HG03571 (cell line): Measurements from ENCODE around the gene FHL3.

Source experiments
- ATAC-seq: cut with Tn5 transposase; IDR thresholded peaks from one replicate; pipeline ENCODE4 v1.9.1; 2021; ENCODE audit not compliant: unreplicated experiment

FHL3 gene, protein sequence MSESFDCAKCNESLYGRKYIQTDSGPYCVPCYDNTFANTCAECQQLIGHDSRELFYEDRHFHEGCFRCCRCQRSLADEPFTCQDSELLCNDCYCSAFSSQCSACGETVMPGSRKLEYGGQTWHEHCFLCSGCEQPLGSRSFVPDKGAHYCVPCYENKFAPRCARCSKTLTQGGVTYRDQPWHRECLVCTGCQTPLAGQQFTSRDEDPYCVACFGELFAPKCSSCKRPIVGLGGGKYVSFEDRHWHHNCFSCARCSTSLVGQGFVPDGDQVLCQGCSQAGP

DNA sequence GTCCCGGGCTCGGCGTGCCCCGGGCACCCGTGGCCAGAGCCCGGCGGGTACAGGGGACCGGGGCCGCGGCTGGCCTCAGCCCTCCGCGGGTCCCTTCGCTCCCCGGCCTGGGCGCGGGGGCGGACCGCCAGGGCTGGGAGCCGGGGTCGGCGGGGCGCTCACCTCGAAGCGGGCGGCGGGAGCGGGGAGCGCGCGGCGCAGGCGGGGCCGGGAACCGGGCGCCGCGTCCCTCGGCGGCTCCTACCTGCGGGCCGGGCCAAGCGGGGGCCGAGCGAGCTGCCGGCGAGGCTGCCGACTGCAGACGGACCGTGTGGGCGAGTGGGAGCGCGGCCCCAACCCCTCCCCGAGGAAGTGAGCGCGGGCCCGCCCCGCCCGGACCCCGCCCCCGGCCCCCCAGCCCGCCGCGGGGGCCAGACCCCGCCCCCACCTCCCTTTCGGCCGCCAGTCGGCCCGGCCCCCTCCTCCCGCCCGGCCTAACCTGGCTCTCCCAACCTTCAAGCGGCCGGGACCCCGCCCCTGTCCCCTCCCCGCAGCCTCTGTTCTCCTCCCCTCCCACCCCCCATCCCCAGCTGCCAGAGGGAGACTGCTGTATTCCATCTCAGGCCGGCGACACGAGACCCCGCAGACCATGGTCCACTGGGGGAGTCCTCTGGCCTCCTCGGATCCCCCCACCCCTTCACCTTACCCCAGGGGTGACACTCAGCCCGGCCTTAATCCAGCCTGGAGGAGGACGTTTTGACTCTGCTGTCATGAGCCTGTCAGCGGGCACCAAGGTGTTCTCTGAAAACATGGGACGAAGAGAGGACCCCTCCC lies at the start of gene FHL3:
Gene FHL3, minus strand, starts transcription at position 320 of the 813 bp plus-strand sequence. CDS start 6,102 bp downstream, outside the sequence.
- no peak for ATAC-seq

DNA sequence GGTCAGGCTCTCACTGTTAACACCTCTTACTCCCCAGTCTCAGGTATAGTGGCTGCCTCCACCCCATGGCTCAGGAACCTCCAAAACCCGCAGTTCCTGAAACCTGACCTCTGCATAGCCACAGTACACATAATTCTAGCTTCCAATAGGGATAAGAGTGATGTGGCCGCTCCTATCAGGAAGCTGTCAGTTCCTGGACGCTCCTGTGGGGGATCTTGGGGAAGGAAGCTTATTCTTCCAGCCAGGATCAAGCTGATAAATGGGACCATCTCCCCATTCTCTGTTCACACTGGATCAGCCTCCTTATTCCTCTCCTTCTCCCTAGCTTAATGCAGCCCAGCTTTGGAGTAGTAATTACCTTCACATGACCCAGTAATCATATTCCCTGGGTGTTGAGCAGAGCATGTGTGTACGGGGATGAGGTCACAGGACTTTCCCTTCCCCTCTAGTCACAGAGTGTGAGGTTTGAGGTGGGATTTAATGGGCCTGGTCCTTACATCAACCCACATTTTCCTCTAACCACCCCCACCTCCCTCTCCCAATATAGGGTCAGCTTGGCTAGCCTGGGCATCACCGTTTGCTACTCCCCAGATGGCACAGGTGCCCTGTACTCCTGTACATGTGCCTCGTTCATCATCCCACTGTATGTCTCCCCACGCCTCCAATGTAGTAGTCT lies 48.2 kb upstream of the FHL3 start:
- ATAC-seq: no peak

- peak; percentile 53 for ATAC-seq
Observed at GRCh38 chr1:38052750-38053415, 47.6 kb upstream of the FHL3 start.

DNA sequence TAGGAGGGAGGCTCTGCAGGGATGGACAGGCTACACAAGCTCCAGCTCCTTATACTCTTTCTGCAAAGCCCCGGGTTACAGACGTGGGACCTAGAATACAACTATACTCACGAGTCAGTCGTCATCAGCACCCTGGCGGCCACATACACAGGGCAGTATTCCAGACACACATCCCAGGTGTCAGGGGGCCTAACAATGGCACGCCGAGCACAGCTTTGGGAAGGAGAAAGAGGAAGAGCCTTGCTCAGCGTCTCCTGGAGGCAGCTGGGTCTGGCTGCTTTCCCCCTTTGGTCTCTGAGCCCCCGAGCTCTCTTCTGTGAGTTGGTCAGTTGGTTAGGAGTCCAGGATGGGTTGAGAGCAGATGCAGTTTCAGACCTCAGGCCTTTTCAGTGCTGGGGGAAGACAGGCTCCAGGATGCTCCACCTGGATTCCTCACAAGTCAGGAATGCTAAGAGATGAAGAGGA lies 45.8 kb upstream of the FHL3 start:
- ATAC-seq: no peak

- no peak for ATAC-seq
Observed at GRCh38 chr1:38050397-38051078, 45.2 kb upstream of the FHL3 start.

DNA sequence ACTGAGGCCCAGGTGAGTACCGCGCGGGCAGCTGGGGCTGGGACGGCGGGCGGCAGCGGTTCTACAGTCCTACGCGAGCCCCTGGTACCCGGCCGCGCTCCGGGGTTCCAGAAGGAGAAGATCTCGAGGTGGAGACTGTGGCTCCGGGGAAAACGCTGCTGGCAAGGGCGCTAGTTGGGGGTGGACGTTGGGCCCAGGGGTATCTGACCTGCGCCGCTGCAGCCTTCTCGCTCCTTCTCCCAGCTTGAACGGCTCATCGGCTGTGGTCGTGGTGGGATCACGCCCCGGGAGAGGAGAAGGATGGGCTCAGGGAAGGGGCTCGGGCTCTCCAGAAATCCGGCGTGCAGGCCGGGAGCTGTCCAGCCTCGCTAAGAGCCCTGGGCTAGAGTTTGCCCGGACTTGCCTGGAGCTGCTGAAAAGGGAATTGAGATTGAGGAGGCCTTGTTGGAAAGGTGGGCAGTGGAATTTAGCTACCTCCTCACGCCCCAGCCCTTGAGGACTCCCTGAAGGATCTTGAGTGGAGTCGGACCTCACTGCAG lies 42.4 kb upstream of the FHL3 start:
- ATAC-seq: no peak

- ATAC-seq: peak; percentile 56
Observed at GRCh38 chr1:38046884-38047602, 41.7 kb upstream of the FHL3 start.

- ATAC-seq: peak; percentile 3
Observed at GRCh38 chr1:38046333-38046883, 41.1 kb upstream of the FHL3 start, which contains the start of gene POU3F1. POU3F1 (minus strand) TSS chr1:38046793; CDS start chr1:38046743, 50 bp downstream.

- ATAC-seq: no peak
Observed at GRCh38 chr1:38045401-38046332, 40.4 kb upstream of the FHL3 start.

- no peak for ATAC-seq
Observed at GRCh38 chr1:38044221-38045215, 39.2 kb upstream of the FHL3 start.

- no peak for ATAC-seq
Observed at GRCh38 chr1:38043036-38043747, 37.9 kb upstream of the FHL3 start.

DNA sequence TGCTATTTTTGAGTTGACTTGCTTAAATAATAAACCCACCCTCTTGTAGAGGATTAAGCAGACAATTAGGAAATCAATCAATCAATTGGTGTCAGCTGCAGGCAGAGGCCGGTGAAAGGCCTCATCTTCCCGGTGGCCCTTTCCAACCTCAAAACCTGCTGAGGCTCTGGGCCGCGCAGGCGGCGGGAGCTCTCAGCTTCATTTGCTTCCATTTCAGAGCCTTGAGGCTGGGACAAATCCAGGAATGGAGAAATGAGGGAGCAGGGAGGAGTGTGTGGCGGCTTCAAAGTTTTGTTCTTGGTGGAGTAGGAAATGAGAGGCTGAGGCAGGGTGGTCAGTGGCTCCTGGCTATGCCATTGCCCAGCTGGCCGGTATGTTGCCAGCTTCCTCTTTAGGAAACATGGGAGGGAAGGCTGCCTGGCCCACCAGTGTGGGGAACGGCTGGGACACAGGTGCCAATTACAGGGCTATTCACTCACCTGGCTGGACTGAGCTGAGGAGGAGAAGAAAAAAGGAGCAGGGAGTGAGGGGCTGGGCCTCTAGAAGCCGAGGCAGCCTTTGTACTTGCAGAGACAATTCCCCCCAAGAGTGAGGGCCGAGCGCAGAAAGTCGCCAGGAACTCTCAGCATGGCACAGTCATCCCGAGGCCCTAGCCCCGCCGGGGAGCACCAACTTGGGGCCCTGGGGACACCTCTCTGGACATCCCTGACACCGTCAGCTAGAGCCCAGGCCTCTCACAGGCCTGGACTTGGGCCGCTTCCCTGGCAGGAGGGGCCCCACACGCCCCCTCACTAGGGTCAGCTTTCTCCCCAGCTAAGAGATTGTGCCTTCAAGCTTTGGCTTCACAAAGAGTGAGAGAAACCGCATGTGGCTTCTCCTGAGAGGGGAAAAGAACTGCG lies 36.9 kb upstream of the FHL3 start:
- no peak for ATAC-seq

GRCh38 chr1:38039331-38040088 lies 34.2 kb upstream of the FHL3 start:
- ATAC-seq: no peak

DNA sequence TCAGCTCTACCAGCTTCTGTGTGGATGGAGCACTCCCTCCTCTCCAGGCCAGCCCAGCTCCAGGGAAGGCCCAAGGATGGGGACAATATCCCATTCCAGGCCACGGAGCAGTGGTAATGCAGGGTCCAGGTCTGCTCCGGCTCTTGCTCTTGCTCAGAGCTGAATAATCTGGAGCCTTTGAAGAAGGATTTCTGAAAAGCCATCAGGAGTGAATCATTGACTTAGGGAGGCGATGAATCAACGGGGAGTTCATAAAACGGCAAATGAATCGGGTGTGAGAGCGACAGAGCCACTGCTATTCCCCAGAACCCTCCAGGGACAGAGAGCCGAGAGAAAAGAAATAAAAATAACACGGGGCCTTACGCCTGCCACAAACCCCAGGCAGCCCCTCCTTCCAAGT lies 33.5 kb upstream of the FHL3 start:
- no peak for ATAC-seq
